Duodenal mucosa (tissue), 2 donors: ENCODE data around the gene CEP295NL.
A peak's percentile ranks its signal among the peaks of the same experiment; 100 is the strongest.
"Not testable (repeated sequence)": the region's sequence is repeated elsewhere in the genome, so short reads cannot be mapped to it uniquely, and the experiment has no call there.

Experiments
- H3K27ac ChIP-seq: one replicate; pipeline ENCODE4 v1.7.0; 2013; ENCODE audit warnings: low read depth, low read length
- H3K27me3 ChIP-seq, 2 donors: one replicate each; pipeline ENCODE4 v1.7.0; 2013; ENCODE audit warnings: low read length in 2 of 2, control low read depth in 1 of 2; ENCODE audit not compliant: insufficient read depth in 2 of 2, control insufficient read depth in 1 of 2
- H3K36me3 ChIP-seq, 2 donors: one replicate each; pipeline ENCODE4 v1.7.0; 2013; ENCODE audit warnings: low read length in 2 of 2, control low read depth in 1 of 2; ENCODE audit not compliant: insufficient read depth in 2 of 2, control insufficient read depth in 1 of 2
- H3K4me1 ChIP-seq, 2 donors: one replicate each; pipeline ENCODE4 v1.7.0; 2013; ENCODE audit warnings: low read length in 2 of 2, control low read depth in 1 of 2; ENCODE audit not compliant: insufficient read depth in 2 of 2, control insufficient read depth in 1 of 2
- H3K4me3 ChIP-seq, 2 donors: one replicate each; pipeline ENCODE4 v1.7.0; 2013; ENCODE audit warnings: low read length in 2 of 2, low read depth in 1 of 2
- H3K9ac ChIP-seq, 2 donors: one replicate each; pipeline ENCODE4 v1.7.0; 2013; ENCODE audit warnings: low read length in 2 of 2, low read depth in 1 of 2
- H3K9me3 ChIP-seq, 2 donors: one replicate each; pipeline ENCODE4 v1.7.0; 2013; ENCODE audit warnings: low read length in 2 of 2, control low read depth in 1 of 2; ENCODE audit not compliant: control insufficient read depth in 1 of 2

Gene CEP295NL

DNA sequence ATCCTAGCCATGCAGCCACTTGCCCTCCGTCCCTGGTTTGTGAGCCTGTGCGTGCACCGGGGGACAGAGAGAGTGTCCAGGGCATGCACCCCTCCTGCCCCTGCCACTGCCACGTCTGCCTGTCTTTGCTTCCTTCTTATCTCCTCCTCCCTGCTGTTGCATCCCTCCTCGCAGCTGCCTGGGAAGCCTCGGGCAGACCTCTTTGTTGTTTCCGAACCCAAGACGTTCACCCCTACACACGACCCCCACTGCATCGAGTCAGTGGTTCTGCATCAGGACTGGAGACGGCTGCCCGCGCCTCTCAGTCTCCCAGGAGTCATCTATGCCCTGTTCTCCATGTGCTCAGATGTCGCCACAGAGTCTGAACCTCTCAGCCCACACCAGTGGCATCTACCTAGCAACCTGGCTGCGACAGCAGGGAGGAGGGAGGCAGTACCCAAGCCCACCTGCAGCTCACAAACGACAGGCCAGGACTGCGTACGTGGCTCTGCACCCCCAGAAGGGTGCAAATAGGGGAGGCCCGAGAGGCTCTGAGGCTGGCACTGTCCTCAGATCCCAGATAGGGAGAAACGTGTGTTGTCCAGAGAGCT, 17.0 kb upstream of the CEP295NL start:
- no peak overlapping the region for H3K4me3 ChIP-seq
- no peak overlapping the region for H3K9ac ChIP-seq
- H3K27me3 ChIP-seq: no peaks in the 10 kb centered on the region
- no peaks in the 10 kb centered on the region for H3K36me3 ChIP-seq
- no peak overlapping the region for H3K27ac ChIP-seq
- H3K4me1 ChIP-seq: peaks cover 24 to 28% of the 10 kb centered on the region in 2 donors
- H3K9me3 ChIP-seq: no peaks in the 10 kb centered on the region

DNA sequence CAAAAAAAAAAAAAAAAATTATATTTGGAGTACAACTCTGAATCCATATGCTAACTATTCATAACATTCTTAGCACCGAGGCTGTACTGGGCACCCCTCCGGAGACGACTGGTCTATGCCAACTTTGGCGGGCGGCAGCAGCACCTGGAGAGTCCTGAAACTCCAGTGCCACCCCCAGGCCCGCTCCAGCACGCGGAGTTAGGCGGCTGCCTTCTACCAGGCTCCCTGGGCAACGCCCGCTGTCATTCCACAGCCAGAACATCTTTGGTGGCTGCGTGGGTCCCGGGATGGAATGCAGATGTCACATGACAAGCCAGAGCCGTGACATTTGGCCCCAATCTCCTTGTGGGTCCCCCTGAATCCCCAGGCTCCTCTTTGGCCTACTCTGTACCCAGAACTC, 16.0 kb upstream of the CEP295NL start:
- Histone ChIP-seq H3K4me1 (peaks cover 21 to 24% of the 10 kb centered on the region in 2 donors), H3K4me3 (no peak overlapping the region), H3K9me3 (no peaks in the 10 kb centered on the region), H3K36me3 (no peaks in the 10 kb centered on the region), H3K27me3 (no peaks in the 10 kb centered on the region), H3K27ac (no peak overlapping the region), H3K9ac (no peak overlapping the region)

DNA sequence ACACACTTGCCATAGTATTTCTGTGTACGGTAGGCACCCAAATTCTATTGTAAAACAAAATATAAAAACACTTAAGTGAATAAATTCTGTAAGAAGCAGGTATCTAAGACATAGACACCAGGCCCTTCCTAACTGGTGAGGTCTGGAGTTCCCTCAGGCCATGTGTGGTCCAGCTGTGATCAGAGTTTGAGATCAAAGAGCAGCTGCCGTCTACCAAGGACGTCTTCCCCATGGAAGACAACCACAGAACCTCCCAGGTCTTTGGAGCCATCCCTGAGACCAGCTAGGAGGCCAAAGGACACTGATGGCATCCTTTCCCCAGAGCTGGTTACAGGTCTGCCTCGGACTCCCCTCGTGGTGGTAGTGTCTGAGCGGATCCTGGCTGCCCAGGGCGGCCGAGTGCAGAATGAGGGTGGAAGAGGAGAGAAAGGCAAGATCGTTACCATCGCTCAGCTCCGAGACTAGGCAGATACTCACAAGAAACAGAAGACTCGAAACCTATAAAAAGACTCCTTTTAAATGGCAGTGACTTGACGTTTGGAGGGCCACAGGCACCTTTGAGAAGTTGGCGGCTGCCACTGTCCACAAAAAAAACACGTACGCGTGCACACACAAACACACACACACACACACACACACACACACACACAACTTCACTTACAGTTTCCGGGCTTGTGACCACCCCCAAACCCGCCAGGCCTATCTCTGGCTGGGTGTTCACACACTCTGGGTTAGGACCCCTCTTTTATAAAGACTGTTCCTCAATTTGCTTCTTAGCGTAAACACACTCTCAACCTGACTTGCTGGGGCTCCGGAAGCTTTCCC, 14.7 kb upstream of the CEP295NL start:
- H3K36me3 ChIP-seq: no peaks in the 10 kb centered on the region
- peaks cover 14% of the 10 kb centered on the region in 2 donors for H3K4me1 ChIP-seq
- H3K27ac ChIP-seq: no peak overlapping the region
- H3K27me3 ChIP-seq: no peaks in the 10 kb centered on the region
- no peaks in the 10 kb centered on the region for H3K9me3 ChIP-seq
- no peak overlapping the region for H3K9ac ChIP-seq
- H3K4me3 ChIP-seq: no peak overlapping the region

DNA sequence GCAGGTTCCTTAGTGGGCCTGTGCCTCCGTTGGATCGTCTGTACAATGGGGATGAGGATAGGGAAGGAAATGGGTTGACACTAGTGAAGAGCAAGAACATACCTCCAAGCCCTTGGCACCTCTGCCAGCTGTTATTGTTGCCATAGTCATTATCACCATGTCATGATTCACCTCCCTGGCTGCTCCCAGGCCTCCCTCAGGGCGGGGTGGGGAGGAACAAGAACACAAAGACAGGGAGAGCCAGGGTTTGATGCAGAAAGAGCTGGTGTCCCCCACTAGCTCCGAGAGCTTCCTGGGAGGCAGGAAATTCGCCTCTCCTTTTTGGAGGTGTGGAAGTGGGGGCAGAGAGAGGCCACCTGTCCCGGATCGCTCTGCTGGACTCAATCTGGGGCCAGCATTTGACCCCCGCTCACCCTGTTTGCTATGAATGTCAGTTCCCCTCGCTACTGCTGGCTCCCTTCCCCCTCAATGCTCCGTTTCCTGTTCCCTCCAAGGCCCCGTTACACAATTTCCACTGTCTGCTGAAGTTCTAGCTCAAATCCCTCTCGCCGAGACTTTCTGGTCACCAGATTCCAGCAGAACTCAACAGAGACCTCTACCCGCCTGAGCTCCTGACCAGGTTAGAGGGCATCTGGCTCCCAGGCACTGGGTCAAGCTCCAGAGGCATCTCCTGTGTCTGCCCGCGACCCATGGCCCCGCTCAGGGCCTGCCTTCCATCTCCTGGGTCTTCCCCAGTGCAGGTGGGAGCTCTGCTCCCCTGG, 13.1 kb upstream of the CEP295NL start:
- H3K4me1 ChIP-seq: peaks cover 11 to 14% of the 10 kb centered on the region in 2 donors
- H3K4me3 ChIP-seq: peak overlapping the region; percentile 5 to 10
- H3K9ac ChIP-seq: peak overlapping the region; percentile 4 to 26
- no peaks in the 10 kb centered on the region for H3K27me3 ChIP-seq
- no peaks in the 10 kb centered on the region for H3K36me3 ChIP-seq
- no peaks in the 10 kb centered on the region for H3K9me3 ChIP-seq
- H3K27ac ChIP-seq: peak overlapping the region; percentile 61

DNA sequence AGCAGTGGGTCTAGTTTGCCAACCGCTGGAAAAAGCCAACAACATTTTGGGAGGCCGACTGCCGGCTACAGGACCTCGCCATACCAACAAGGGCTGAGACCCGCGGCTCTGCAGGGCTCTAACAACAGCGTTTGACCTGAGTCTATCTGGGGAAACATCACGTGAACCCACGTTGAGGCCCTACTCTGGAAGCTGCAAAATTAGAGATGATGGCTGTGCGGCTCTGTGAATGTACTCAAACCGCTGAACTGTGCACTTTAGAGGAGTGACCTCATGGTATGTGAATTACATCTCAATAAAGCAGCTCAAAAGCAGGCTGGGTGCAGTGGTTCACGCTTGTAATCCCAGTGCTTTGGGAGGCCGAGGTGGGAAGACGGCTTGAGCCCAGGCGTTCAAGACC, 10.1 kb upstream of the CEP295NL start:
- Histone ChIP-seq H3K27me3 (no peaks in the 10 kb centered on the region), H3K4me3 (no peak overlapping the region), H3K9me3 (no peaks in the 10 kb centered on the region), H3K36me3 (no peaks in the 10 kb centered on the region), H3K9ac (no peak overlapping the region), H3K27ac (no peak overlapping the region), H3K4me1 (peaks cover 13 to 20% of the 10 kb centered on the region in 2 donors)

DNA sequence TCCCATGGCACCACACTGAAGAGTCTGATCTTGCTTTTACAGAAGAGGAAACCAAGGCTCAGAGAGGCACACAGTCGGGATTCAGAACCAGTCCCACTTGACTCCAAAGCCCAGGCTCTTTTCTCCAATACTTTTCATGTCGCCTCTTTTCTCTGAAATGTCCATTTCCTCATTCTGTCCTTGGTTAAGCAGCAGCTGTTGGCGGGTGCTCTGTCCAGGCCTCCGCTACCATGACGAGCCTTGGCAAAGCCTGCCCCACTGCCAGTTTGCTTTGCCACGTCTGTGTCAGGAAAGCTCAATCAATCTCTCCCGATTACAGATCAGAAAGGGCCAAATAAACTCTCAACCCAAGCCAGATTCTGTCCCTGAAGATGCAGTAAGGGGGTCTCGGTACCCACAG, 9.1 kb upstream of the CEP295NL start:
- H3K36me3 ChIP-seq: no peaks in the 10 kb centered on the region
- H3K27ac ChIP-seq: no peak overlapping the region
- H3K27me3 ChIP-seq: no peaks in the 10 kb centered on the region
- no peak overlapping the region for H3K9ac ChIP-seq
- H3K4me1 ChIP-seq: peaks cover 13 to 20% of the 10 kb centered on the region in 2 donors
- no peaks in the 10 kb centered on the region for H3K9me3 ChIP-seq
- no peak overlapping the region for H3K4me3 ChIP-seq

DNA sequence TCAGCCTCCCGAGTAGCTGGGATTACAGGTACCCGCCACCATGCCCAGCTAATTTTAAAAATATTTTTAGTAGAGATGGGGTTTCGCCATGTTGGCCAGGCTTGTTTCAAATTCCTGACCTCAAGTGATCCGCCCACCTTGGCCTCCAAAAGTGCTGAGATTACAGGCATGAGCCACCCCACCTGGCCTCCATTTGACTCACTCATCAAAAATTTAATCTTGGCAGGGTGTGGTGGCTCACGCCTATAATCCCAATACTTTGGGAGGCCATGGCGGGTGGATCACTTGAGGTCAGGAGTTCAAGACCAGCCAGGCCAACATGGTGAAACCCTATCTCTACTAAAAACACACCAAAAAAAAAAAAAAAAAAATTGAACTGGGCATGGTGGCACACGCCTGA, 8.5 kb upstream of the CEP295NL start:
- H3K9me3 ChIP-seq, H3K9ac ChIP-seq, H3K27me3 ChIP-seq, H3K4me3 ChIP-seq, H3K27ac ChIP-seq, H3K36me3 ChIP-seq: not testable (repeated sequence)
- peaks cover 13 to 17% of the 10 kb centered on the region in 2 donors for H3K4me1 ChIP-seq

DNA sequence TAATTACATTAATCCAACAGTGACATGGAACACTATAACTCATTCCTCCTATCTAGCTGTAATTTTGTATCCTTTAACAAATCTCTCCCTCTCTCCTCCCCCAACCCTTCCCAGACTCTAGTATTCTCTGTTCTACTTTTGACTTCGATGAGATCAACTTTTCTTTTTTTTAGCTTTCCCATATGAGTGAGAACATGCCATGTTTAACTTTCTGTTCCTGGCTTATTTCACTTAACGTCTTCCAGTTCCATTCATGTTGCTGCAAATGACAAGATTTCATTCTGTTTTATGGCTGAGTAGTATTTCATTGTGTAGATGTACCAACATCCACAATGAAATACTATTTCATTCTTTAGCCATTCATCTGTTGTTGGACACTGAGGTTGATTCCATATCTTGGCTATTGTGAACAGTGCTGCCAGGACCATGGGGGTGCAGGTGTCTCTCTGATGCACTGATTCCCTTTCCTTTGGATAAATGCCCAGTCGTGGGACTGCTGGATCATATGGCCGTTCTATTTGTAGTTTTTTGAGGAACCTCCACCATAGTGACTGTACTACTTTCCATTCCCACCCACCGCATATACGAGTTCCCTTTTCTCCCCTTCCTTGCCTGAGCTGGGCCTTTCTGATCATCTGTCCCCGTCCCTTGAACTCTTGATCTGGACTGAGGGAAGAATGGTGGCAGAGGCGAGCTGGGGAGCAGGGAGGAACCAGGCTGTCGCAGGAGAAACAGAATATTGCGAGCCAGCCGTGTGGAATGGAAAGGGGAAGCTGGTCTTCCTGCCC, 7.7 kb upstream of the CEP295NL start:
- H3K27ac ChIP-seq: no peak overlapping the region
- H3K9me3 ChIP-seq: no peaks in the 10 kb centered on the region
- H3K4me3 ChIP-seq: no peak overlapping the region
- no peaks in the 10 kb centered on the region for H3K27me3 ChIP-seq
- no peaks in the 10 kb centered on the region for H3K36me3 ChIP-seq
- H3K9ac ChIP-seq: no peak overlapping the region
- peaks cover 7 to 9% of the 10 kb centered on the region in 2 donors for H3K4me1 ChIP-seq

DNA sequence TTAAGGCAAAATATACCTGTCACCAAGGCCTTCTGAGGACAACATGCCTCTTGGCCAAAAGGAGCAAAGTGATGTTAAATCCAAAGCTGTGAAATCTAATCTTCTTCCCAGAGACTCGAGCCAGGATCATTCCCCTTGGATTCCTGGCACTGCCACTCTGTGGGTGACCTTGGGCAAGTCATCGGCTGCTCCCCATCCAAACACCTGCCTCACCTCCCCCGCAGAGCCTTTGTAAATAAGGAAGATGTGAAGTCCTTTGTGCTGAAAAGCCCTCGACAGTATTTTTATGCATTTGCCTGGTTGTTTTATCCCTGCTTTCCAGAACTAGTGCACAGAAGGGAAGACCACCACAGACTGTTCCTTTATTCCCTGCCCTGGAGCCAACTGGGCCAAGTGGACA, 5.4 kb upstream of the CEP295NL start:
- Histone ChIP-seq H3K4me3 (no peak overlapping the region), H3K9me3 (no peaks in the 10 kb centered on the region), H3K36me3 (no peaks in the 10 kb centered on the region), H3K27ac (no peak overlapping the region), H3K9ac (no peak overlapping the region), H3K27me3 (no peaks in the 10 kb centered on the region), H3K4me1 (peaks cover 6 to 7% of the 10 kb centered on the region in 2 donors)
